ENCODE results near the gene MCAT.

Gene MCAT

DNA sequence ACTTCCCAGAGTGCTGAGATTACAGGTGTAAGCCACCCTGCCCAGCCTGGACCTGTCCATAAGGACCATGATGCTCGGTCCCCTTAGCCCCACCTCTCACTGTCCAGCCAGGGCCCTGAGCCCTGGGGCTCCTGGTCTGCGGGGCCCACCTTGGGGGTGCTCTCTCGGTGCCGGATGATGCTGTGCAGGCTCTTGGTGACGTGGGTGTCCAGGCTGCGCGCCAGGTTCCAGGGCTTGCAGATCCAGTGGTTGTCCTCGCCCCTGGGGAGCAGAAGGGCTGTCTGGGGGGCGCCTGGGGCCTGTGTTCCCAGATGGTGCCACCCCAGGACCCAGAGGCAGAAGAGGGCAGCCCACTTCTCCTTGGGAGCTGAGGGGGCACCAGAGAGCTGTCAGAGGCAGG is 30.4 kb upstream of the MCAT start:
- no peak for DNase-seq (ENCODE audit: low spot score)

GRCh38 chr22:43172191-43172590 is 29.0 kb upstream of the MCAT start:
- DNase-seq (ENCODE audit: low spot score), result no peak

- DNase-seq (ENCODE audit: low spot score), result no peak
These were observed 28.4 kb upstream of the MCAT start for GRCh38 chr22:43171607-43172006.

GRCh38 chr22:43171019-43171491 is 27.9 kb upstream of the MCAT start:
- DNase-seq (ENCODE audit: low spot score), result no peak

DNA sequence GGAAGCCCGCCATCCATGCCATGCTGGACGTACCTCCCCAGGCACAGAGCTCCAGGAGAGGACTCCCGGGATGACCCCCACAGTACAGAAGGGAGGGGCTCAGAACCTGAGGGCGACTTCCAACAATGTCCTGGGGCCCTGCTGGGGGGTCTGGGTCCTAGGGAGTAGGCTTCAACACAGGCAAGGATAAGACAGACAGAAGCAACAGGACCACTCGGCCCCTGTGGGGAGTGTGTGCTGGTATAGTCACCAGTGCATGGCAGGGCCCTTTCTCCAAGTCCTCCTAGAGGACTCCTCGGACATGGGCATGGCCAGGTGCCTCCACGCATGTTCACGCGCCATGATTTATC is 26.9 kb upstream of the MCAT start:
- DNase-seq (ENCODE audit: low spot score), result no peak

GRCh38 chr22:43169310-43170130 is 26.3 kb upstream of the MCAT start:
- DNase-seq (ENCODE audit: low spot score), result no peak

DNA sequence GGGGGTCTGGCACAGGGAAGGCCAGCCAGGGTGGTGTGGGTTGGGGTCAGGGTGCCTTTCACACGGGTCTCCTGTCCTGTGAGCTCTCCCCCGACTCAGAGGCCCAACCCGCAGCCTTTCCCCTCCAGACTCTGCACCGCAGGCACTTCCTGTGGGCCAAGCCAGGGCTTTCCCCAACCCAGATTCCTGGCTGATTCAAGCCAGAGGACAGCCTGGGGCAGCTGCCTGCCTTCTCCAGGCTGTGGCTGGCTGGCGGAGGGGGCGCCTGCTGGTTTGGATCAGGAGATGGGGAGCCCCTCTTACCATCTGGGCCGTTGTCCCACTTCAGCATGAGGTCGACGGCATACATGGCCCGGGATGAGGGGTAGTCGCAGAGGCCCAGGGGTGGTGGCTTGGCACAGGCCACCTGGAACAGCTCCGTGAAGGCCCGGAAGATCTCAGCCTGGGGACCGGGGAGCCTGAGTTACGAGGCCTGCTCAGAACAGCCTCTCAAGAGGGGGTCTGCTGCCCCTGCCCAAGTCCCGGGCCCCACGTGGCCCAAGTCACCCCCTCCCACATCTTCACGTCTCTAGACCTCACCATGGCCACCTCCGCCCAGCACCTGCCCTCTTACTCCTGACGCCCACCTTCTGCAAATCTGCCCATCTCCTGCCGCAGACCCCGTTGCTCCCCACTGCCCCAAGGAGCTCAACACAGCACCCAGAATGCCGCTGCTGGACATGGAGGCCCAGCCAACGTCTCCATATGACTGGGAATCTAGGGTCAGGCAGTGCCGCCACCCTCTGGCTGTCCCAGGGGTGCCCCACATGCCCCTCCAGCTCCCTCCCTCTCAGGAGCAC is 25.5 kb upstream of the MCAT start:
- DNase-seq (ENCODE audit: low spot score), result peak; percentile 86

DNA sequence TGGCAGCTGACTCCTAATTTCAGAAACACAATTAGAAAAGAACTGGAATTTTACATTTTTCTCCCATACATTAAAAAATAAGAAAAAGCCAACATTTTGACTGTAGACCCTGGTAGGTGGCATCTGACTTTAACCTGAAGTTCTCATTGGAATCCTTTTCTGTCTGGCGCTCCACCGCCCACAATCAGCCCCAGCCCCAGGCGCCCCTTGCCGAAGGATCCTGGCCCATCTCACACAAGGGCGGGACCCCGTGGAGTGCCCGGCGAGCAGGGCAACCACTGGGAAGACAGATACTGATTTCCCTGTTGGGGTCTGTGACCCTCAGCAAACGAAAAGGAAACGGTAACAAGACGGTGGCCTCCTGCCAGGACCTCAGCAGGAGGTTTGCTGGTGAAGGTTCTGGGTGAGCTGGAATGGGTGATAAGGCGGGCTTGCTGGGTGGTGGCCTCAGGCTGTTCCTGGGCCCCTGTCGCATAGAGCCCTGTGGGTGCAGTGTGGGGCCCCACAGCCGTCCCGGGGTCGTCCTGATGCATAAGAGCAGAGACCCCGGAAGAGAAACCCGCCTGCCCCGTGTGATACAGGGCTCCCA is 23.9 kb upstream of the MCAT start:
- no peak for DNase-seq (ENCODE audit: low spot score)

DNA sequence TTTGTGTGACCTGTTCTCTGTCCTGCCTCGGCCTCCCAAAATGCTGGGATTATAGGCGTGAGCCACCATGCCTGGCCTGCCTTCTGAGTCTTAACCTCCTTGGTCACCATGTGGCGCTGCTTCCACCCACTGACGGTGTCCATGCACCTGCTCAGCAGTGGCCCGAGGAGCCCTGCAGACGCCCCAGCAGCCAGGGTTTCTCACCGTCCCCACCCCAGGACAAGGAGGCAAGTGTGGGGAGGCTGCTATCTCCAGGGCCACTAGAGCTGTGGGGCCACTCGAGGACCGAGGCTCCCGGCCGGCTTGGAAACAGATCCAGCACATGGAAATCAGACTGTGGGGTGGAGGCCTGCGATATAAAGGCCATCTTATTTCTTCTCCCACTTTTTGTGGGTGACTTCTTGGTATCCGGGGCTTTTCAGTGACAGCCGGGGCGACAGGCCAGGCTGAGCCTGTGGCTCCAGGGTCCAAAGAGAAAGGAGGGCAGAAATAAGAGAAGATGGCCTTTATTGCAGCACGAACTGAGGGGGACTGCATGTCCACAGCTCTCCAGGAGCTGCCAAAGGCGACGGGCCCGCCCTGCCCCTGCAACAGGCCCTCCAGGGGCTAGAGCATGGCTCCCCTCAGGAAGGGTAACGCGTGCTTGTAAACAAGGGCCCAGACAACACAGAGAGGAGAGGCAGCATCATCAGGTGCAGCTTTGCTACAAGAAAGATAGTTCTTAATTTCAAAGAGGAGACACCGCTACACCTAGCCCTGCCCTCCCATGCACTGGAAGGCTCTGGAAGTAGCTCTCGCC is 23.1 kb upstream of the MCAT start:
- no peak for DNase-seq (ENCODE audit: low spot score)

DNA sequence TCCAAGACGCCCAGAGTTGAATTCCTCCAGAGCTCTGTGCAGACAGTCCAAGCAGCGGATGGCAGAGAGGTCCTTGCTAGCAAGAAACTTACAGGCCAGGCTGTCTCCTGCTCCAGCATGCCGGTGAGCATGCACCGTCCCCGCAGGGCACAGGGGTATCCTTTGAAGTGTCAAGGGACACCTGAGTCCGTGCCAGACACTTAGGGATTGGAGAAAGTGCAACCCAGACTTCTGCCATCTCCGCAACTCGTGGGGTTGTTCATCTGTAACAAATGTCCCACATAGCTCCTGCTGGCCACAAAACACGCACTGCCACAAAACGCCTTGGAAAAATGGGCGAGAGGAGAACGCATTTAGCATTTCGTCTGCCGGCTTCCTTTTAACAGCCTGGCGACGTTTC is 21.4 kb upstream of the MCAT start:
- no peak for DNase-seq (ENCODE audit: low spot score)

DNA sequence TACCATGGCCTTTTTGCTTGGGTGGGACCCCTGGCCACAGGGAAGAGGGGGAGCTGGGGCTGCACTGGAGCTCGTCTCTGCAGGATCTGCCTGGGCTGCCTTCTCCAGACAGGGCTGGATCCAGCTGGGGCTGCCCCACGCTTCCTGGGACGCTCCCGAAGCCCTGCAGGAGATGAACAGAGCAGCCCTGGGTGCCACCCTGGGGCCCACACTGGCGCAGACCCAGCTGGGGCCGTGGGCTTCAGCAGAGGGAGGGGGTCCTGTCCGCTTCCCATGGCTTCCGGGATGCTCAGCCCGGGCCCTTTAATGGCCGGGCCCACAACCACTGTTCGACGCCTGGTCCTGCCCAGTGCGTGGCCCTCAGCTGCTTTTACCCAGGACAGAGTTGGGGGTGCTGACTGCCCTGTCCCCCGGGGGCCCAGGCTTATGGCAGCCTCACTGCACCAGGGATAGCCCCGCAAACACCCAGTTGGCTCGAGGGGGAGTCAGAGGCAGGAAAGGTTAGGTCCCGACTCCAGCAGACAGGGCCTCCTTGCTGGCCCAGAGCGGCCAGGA is 20.1 kb upstream of the MCAT start:
- no peak for DNase-seq (ENCODE audit: low spot score)

DNA sequence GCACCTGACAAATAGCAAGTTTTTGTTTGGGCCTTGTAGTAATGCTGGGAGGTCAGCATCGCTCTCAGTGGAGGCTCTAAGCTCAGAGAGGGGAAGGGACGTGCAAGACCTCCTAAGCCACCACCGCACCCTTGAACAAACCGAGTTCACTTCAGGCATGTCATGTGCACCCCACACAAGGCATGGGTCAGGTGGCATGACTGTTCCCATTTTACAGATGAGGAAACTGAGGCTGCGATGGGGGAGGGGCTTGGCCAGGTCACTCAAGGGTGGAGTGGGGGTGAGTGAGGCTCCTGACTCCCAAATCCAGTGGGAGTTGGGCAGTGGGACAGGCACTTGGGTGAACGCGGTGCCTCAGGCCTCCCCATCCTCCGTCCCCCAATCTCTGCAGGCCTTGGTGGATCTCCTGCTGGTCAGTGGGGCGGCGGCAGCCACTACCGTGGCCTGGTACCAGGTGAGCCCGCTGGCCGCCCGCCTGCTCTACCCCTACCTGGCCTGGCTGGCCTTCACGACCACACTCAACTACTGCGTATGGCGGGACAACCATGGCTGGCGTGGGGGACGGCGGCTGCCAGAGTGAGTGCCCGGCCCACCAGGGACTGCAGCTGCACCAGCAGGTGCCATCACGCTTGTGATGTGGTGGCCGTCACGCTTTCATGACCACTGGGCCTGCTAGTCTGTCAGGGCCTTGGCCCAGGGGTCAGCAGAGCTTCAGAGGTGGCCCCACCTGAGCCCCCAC is 19.4 kb upstream of the MCAT start:
- no peak for DNase-seq (ENCODE audit: low spot score)

DNA sequence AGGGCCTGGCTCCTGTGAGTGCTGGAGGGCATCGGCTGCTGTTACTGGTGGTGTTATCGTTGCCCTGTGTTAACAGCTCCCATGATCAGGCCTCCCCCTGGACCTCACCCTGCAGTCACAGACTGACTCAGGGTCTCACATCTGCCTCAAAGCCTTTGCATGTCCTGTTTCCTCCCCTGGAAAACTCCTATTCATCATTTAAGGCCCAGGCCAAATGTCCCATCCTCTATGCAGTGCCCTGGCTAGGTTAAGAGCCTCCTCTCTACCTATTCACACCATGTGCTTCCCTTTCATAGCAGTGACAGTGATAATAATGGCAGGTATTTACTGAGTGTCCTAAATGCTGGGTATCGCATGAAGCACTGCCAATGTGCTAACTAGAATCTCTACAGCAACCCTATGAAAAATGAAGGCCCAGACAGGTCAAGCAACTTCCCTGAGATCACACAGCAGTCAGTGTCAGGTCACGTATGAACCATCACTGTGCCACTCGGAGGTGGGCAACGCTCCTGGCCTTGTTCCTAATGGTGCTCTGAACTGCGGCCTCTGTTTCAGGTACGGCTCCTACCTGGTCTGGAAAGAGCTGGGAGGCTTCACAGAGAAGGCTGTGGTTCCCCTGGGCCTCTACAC is 17.4 kb upstream of the MCAT start:
- no peak for DNase-seq (ENCODE audit: low spot score)

DNA sequence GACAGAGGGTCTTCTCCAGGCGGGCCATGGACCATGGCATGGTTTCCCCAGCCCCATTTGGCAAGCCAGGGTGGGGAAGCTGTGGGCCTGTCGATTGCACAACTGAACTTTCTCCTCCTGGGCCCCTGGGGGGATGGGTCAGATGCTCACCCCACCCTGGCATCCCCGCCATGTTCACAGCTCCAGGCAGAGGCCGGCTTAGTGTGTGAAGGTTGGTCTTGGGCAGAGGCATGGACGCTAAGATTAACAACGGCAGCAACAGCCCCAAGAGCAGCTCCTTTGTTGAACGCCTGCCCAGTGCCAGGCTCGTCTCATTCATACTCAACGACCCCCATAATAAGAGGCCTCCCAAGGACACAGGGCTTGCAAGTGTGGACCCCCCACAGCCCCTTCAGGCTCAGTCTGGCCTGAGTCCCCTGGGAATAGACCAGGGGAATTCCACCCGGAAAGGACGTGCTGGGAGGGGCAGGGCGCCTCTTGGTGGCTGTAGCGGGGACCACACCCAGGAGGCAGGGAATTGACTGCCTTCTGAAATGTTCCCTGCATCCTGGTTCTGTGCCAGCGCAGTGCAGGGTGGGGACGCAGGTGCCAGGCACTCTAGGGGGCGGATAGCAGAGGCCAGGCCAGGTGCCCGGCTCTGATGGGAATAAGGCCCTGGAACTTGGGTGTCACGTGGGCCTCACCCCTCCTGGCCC is 16.4 kb upstream of the MCAT start:
- DNase-seq (ENCODE audit: low spot score), result no peak

GRCh38 chr22:43158778-43159483 is 15.7 kb upstream of the MCAT start:
- no peak for DNase-seq (ENCODE audit: low spot score)

DNA sequence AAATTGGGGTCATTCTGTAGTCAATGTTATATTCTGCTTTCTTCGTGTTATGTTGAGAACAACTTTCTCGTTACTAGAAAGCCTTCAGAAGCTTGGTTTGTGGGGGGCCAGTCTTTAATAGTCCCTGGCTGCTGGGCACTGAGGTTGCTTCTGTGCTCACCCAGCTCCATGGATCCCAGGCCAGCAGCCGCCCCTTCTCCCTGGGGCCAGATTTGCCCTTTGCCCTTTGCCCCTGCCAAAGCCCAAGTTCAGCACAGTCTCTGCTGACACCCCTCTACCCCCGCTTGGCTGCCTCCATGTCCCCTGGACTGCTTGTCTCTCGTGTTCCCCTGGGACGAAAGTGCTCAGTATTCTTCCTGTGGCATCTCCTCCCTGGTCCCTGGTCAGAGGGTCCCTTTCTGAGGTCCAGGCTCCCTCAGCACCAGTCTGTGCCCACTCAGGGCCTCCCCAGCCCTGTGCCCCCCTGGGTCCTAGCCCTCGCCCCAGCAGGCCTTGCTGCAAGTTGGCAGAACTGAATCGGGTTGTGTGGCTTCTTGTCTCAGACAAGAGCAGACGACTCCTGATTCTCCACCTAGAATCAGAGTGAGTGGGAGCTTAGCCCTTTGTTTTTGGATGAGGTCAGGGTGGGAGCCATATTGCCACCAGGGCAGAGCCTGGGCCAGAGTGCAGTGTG is 14.8 kb upstream of the MCAT start:
- DNase-seq (ENCODE audit: low spot score), result no peak

DNA sequence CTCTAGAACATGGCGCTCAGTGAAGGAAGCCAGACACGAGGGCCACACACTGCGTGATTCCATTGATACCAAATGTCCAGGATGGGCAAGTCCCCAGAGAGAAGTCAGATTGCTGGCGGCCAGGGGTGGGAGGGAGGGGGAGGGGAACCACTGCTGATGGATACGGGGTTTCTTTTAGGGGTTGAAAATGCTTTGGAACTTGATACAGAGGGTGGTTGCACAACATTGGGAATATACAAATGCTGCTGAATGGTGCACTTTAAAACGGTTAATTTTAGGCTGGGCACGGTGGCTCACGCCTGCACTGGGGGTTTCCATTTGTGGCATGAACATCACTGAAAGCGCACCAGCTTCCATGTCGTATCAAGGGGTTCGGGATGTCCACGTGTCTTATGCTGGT is 13.2 kb upstream of the MCAT start:
- DNase-seq (ENCODE audit: low spot score), result no peak

DNA sequence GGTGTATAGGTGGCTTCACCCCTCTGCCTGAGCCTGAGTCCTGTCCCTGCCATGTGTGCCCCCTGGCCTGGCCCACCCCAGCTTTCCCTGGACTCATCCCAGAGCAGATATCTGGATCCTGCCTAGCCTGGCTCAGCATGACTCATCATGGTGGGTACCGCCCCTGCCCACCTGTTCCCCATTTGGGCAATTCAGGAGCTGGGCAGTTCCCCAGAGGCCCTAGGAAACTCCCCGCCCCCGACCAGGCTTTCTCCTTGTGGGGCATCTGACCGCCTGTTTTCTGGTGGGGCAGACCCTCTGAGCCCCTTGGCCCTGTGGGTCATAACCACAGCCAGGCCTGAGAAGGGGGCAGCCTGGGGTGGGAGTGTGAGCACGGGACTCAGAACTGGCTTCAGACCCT is 12.6 kb upstream of the MCAT start:
- DNase-seq (ENCODE audit: low spot score), result no peak

Measured in AG08395 (cell line).